HFFc6 (cell line): ENCODE data around the gene CCDC85A. TPM values are rescaled to one million over a fixed set of nuclear protein-coding genes. Genes with fewer than 3 reads are reported as not detected.
"Not testable (repeated sequence)": the region's sequence is repeated elsewhere in the genome, so short reads cannot be mapped to it uniquely, and the experiment has no call there.

Experiments used
- DNase-seq: peaks from one replicate; pipeline ENCODE4 v3.0.0-alpha.2; 2018
- H3K27ac Mint-ChIP-seq: 2 replicates; pipeline ENCODE4 v1.8.0; 2020; ENCODE audit warnings: mild to moderate bottlenecking, mixed read lengths
- H3K27me3 Mint-ChIP-seq: 2 replicates; pipeline ENCODE4 v1.8.0; 2021; ENCODE audit warnings: mild to moderate bottlenecking, moderate library complexity, mixed read lengths; ENCODE audit not compliant: insufficient read depth
- H3K36me3 Mint-ChIP-seq: 2 replicates; pipeline ENCODE4 v1.8.0; 2021; ENCODE audit warnings: low read depth, mixed read lengths
- H3K4me1 Mint-ChIP-seq: 2 replicates; pipeline ENCODE4 v1.8.0; 2020; ENCODE audit warnings: low read depth, mixed read lengths
- H3K4me3 Mint-ChIP-seq: 2 replicates; pipeline ENCODE4 v1.8.0; 2020; ENCODE audit warnings: mild to moderate bottlenecking, moderate library complexity, mixed read lengths
- H3K9me3 Mint-ChIP-seq: 2 replicates; pipeline ENCODE4 v1.8.0; 2020; ENCODE audit warnings: mild to moderate bottlenecking, mixed read lengths
- total RNA-seq, 6 experiments: library from RNA; stranded (reverse); fragmentation: NEBNext Ultra II Directional; extraction: Animal tissue kit (Norgen Biotek cat#: 25700); gene quantifications; 2 replicates in 1 of 6; 3 replicates in 5 of 6; pipeline ENCODE4 v1.2.3, GENCODE V29; 2021
- TF ChIP-seq, protein P1 (sequence below): fragments of 200-600 bp; sonication (generic); IDR thresholded peaks from 2 replicates; pipeline ENCODE4 v1.5.0; 2021; ENCODE audit warnings: antibody characterized with exemption, mild to moderate bottlenecking

CCDC85A gene
- total RNA-seq, 6 experiments from 2014 or later, result 25.5 to 39.3 (median 36.9) TPM

- Mint-ChIP-seq H3K36me3 (no peaks in the 10 kb centered on the region), H3K27me3 (peaks cover 44% of the 10 kb centered on the region), H3K4me3 (no peak overlapping the region), H3K27ac (no peak overlapping the region), H3K4me1 (no peaks in the 10 kb centered on the region; the same call in 1 of the 2 replicates), H3K9me3 (no peaks in the 10 kb centered on the region)
- TF ChIP-seq, protein P1, sequence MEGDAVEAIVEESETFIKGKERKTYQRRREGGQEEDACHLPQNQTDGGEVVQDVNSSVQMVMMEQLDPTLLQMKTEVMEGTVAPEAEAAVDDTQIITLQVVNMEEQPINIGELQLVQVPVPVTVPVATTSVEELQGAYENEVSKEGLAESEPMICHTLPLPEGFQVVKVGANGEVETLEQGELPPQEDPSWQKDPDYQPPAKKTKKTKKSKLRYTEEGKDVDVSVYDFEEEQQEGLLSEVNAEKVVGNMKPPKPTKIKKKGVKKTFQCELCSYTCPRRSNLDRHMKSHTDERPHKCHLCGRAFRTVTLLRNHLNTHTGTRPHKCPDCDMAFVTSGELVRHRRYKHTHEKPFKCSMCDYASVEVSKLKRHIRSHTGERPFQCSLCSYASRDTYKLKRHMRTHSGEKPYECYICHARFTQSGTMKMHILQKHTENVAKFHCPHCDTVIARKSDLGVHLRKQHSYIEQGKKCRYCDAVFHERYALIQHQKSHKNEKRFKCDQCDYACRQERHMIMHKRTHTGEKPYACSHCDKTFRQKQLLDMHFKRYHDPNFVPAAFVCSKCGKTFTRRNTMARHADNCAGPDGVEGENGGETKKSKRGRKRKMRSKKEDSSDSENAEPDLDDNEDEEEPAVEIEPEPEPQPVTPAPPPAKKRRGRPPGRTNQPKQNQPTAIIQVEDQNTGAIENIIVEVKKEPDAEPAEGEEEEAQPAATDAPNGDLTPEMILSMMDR, result no peak
- DNase-seq, result no peak
These were observed 31.9 kb upstream of the CCDC85A start for GRCh38 chr2:56151841-56152240.

DNA sequence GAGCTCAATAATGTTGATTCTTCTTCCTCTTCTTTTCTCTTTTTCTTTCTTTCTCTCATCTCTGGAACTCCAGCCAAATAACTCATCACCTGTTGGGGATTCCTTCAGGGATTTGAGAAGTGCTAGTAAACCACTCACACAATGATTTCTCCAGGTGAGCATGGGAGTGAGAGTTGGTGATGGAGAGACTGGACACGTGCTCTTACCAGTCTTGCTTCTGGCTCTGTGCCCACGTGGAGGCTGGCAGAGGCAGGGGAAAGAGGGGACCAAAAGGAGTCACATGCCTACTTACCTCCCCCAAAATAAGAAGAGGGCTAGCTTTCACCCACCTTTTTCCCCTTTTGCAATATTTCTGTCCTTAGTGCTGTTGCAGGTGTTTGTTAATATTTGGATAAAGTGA, 28.6 kb upstream of the CCDC85A start:
- Mint-ChIP-seq H3K36me3 (no peaks in the 10 kb centered on the region), H3K4me3 (no peak overlapping the region), H3K27ac (no peak overlapping the region), H3K9me3 (no peaks in the 10 kb centered on the region), H3K27me3 (peaks cover 30% of the 10 kb centered on the region), H3K4me1 (no peaks in the 10 kb centered on the region; the same call in 1 of the 2 replicates)
- TF ChIP-seq, protein P1, result no peak
- DNase-seq, result no peak

DNA sequence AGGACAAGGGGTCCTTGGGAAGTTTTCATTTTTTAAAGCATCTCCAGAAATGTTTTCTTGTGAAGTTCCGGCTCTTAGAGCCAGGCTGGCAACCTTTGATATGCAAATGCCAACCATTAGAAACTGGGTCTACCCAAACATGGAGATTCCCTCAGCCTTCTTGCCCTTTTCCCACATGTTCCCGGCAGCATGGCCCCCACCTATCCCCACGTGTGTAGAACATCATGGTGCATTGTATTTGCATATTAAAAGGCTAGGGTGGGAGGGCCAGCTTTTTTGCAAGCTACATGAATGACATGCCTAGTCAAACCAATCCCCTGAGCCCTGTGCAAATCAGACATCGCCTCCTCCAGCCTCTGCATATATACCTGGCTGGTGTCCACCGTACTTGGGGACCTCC, 23.9 kb upstream of the CCDC85A start:
- DNase-seq, H3K27ac Mint-ChIP-seq, H3K36me3 Mint-ChIP-seq, H3K4me3 Mint-ChIP-seq, H3K9me3 Mint-ChIP-seq, H3K4me1 Mint-ChIP-seq: not testable (repeated sequence)
- H3K27me3 Mint-ChIP-seq, result peaks cover 19% of the 10 kb centered on the region

GRCh38 chr2:56167616-56168562, 15.9 kb upstream of the CCDC85A start:
- Mint-ChIP-seq H3K4me1 (peaks cover 27% of the 10 kb centered on the region), H3K9me3 (no peaks in the 10 kb centered on the region), H3K27ac (no peak overlapping the region; the same call in 1 of the 2 replicates), H3K27me3 (peaks cover 8% of the 10 kb centered on the region; the same call in 1 of the 2 replicates), H3K36me3 (peaks cover 4% of the 10 kb centered on the region; the same call in 1 of the 2 replicates), H3K4me3 (no peak overlapping the region)
- TF ChIP-seq, protein P1, result no peak
- DNase-seq, result peak; percentile 75

DNA sequence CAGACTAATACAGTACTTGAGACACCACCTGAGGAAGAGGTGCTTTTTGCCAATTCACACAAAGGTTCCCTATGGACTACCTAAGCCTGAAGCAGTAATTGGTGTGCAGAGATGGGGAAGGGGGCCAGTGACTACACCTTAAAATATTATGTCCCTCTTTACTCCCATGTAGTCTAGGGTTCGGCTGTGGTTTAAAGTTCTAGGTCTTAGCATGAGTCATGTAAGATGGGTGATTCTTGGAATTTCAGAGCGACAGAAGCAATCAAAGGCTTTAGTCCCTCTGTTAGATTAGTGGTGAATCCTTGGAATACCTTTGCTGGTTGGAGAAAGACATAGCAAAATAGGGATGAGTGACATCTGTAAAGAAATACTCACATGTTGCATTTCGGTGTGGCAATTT, 14.3 kb upstream of the CCDC85A start:
- H3K4me1 Mint-ChIP-seq, result peaks cover 27% of the 10 kb centered on the region
- H3K27me3 Mint-ChIP-seq, result no peaks in the 10 kb centered on the region
- TF ChIP-seq, protein P1, result no peak
- H3K9me3 Mint-ChIP-seq, result no peaks in the 10 kb centered on the region
- no peak overlapping the region for H3K4me3 Mint-ChIP-seq
- H3K36me3 Mint-ChIP-seq, result peaks cover 4% of the 10 kb centered on the region; the same call in 1 of the 2 replicates
- H3K27ac Mint-ChIP-seq, result no peak overlapping the region
- DNase-seq, result no peak

- Mint-ChIP-seq H3K4me1 (peaks cover 27% of the 10 kb centered on the region), H3K27me3 (no peaks in the 10 kb centered on the region), H3K36me3 (peaks cover 8% of the 10 kb centered on the region; the same call in 1 of the 2 replicates), H3K4me3 (no peak overlapping the region), H3K27ac (no peak overlapping the region), H3K9me3 (no peaks in the 10 kb centered on the region)
- DNase-seq, result no peak
- TF ChIP-seq, protein P1, result no peak
These were observed 13.3 kb upstream of the CCDC85A start for GRCh38 chr2:56170504-56170903.
